HG03139 (cell line): ENCODE measurements around the gene NCK2.

ENCODE experiments used
- ATAC-seq: cut with Tn5 transposase; IDR thresholded peaks from one replicate; pipeline ENCODE4 v1.9.1; 2021; ENCODE audit not compliant: unreplicated experiment

The NCK2 gene

DNA sequence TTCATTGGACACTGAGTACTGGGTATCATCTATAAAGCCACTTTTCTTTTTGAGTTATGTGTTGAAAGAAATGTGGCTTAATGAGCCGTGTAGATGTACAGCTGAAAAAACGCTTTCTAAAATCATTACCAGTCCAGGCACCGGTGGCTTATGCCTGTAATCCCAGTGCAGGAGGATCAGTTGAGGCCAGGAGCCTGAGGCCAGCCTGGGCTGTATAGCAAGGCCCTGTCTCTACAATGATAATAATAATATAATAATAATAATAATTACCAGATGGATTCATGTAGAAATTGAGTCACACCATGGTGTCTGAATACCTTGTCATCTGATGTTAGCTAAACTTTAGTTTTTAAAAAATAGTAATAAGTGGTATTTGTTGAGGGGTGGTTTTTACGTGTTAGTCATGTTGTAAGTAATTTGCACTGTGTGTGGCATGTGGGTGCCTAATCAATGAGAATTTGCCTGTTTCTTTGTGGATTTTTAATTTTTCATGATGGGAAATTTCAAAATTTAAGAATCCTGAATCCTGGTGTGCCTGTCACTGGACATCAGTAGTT is 30.1 kb downstream of the NCK2 start:
- no peak for ATAC-seq

DNA sequence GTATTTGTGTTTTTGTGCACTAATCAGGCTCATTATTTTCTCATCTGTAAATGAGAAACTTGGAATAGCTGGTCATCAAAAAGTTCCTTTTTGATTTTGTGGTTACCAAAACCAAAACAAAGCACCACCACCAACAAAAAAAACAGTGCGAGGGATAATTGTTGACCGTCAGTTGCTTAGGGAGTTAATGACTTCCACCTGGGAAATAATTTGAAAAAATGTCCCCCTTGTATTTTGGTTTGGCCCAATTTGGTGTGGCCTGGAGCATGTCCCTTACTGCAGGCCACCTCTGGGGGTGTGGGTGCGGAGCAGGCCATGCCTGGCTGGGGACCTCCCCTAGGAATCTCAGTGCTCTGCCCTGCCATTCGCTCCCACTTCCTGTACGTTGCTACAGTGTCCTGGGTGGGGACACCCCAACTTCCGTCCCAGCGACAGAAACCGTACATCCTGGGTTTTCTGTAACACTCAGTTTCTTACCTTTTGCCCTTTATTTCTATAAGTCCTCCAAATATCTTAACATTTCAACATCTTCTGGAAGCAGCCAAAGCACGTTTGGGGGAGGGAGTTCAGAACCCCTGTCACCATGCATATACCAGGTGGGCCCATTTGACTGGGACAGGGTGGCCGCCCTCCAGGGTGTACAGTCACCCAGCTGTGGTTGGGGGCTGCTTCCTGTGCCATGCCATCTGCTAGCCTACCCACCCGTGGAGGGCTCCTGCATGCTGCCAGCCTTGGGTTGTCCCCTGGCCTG is 31.3 kb downstream of the NCK2 start:
- ATAC-seq = no peak

GRCh38 chr2:105776560-105776928 is 31.8 kb downstream of the NCK2 start:
- no peak for ATAC-seq

- no peak for ATAC-seq
Measured at GRCh38 chr2:105777031-105777482, 32.3 kb downstream of the NCK2 start.

GRCh38 chr2:105777506-105778055 is 32.9 kb downstream of the NCK2 start:
- ATAC-seq = no peak

- no peak for ATAC-seq
Measured at GRCh38 chr2:105778080-105778607, 33.4 kb downstream of the NCK2 start.

DNA sequence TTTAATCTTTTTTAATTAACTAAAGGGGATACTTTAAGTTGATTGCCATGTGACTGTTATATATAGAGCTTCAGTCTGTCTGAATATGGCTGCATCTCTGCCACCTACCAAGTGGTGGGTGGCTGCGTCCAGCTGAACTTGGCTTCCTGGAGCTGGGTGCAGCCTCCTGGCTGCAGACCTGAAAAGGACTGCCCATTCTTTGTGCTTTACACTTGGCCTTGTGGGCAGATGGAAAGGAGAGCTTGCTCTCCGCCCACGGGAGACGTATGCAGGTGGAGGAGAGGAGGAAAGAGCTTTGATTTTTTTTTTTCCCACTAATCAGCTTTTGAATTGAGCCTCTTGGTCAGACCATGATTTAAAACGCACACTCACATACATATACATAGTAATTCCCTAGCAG is 34.7 kb downstream of the NCK2 start:
- no peak for ATAC-seq

DNA sequence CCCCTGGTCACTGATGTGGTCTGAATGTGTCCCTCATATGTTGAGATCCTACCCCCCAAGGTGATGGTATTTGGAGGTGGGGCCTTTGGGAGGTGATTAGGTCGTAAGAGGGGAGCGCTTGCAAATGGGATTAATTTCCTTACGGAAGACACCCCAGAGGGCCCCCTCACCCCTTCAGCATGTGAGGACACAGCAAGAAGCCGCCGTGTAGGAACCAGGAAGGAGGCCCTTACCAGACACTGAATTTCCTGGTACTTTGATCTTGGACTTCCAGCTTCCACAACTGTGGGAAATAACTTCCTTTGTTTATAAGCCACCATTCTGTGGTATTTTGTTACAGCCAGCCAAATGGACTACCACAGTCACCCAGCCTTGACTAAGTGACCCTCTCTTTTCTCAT is 35.9 kb downstream of the NCK2 start:
- ATAC-seq = no peak

GRCh38 chr2:105781274-105781978 is 36.7 kb downstream of the NCK2 start:
- ATAC-seq = no peak

DNA sequence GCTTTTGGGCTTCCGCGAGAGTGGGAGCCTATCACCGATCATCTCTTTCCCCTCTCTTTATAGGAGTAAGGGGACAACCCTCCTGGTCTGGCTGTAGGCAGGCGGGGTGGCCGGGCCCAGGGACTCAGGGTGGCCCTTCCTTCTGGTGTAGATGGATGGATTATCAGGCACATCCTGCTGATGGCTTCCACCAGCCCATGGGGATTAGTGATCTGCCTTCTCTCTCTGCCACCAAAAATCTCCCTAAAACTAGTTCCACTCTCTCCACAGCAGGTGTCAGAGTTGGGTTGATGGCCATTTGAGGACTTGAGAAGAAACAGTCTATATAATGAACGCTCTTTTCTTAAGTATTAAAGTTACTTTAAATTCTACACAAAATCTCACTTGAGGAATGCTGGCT is 37.4 kb downstream of the NCK2 start:
- ATAC-seq = no peak

- ATAC-seq = no peak
Measured at GRCh38 chr2:105782646-105783045, 37.9 kb downstream of the NCK2 start.

GRCh38 chr2:105783151-105783738 is 38.5 kb downstream of the NCK2 start:
- ATAC-seq = no peak

GRCh38 chr2:105783972-105784371 is 39.3 kb downstream of the NCK2 start:
- no peak for ATAC-seq

- no peak for ATAC-seq
Measured at GRCh38 chr2:105784589-105784988, 39.9 kb downstream of the NCK2 start.

GRCh38 chr2:105785095-105785847 is 40.6 kb downstream of the NCK2 start:
- no peak for ATAC-seq

DNA sequence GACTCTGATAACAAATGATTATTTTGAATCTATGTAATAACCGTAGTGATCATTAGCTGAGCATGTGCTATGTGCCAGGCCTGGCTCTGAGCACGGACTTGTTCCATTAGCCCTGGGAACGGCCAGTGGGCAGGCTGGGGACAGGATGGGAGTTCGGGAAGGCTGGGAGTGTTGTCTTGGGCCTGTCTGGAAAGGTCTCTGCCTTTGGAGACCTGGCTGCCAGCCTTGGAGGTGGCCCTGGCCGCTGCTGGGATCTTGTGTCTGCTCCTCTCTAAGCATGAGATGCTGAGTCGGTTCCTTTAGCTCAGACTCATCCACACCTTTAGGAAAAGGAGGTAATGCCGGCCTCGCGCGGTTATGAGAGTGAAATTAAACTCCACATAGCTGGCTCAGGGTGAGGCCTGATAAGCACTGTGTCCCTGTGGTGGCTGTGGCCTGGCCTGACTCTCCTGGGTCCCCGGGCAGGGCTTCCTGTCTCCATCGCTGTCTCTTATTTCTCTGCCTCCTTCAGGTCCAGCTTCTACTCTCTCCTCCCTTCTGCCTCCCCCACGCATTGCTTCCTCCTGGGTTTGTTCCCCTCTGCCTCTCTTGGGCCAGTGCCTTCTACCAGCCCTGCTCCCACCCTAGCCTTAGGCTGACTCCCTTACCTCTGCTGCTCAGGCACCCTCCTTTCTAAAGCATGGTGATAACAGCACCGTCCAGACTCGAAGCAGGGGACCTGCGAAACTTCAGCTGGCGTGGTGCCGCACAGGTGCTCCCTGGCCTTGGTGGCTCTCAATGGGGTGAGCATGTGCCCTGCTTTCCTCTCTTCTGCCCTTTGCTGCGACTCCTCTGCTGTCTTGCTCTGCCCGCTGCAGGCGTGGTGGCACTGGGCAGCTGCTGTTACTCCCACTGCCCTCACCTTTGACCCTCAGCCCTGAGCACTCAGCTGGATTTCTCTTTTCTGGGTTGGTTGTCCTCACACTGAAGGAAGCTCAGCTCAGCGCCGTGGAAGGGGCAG is 41.8 kb downstream of the NCK2 start:
- peak; percentile 44 for ATAC-seq

- no peak for ATAC-seq
Measured at GRCh38 chr2:105787376-105788318, 42.9 kb downstream of the NCK2 start.

GRCh38 chr2:105788670-105789290 is 44.1 kb downstream of the NCK2 start:
- no peak for ATAC-seq
